GM18511 (cell line): Measurements from ENCODE around the gene GNG7.
"Not testable (repeated sequence)": the region's sequence is repeated elsewhere in the genome, so short reads cannot be mapped to it uniquely, and the experiment has no call there.

ENCODE experiments used
- ATAC-seq: cut with Tn5 transposase; IDR thresholded peaks from one replicate; pipeline ENCODE4 v1.9.1; 2021; ENCODE audit warnings: mild to moderate bottlenecking, moderate library complexity; ENCODE audit not compliant: unreplicated experiment

The GNG7 gene

DNA sequence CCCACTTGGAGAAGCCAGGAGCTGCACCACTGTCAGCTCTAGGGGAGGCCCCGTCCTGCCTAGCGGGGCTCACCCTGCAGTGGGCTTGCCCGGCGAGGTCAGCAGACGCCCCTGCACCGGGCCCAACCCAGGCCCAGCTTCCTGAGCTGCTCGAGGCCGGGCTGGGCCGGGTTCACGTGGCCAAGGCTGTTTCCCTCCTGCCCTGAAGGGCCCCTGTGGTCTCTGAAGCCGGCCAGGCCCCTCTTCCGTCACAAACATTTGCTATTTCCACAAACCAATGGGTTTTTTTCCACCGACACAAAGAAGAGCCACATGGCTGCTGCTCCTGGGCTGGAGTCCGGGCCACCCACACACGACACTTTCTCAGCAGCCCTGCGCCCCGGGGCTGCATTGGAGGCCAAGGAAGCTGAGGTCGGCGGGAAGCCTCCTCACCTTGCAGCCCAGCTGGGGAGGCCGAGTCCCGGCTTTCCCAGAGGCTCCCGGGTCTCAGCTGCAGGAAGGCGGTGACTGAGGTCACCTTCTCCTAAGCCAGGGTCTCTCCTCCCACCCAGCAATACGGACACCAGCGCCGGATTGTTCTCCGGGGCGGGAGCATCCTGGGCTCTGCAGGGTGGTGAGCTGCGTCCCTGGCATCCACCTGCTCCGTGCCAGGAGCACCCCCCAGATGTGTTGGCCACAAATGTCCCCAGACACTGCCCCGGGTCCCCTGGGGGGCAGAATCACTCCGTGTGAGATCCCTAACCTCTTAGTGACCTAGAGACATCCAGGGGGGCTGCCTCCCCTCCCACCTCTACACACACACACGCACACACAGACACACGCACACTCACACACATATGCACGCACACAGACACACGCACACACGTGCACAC, 146.0 kb downstream of the GNG7 start:
- ATAC-seq: no peak

DNA sequence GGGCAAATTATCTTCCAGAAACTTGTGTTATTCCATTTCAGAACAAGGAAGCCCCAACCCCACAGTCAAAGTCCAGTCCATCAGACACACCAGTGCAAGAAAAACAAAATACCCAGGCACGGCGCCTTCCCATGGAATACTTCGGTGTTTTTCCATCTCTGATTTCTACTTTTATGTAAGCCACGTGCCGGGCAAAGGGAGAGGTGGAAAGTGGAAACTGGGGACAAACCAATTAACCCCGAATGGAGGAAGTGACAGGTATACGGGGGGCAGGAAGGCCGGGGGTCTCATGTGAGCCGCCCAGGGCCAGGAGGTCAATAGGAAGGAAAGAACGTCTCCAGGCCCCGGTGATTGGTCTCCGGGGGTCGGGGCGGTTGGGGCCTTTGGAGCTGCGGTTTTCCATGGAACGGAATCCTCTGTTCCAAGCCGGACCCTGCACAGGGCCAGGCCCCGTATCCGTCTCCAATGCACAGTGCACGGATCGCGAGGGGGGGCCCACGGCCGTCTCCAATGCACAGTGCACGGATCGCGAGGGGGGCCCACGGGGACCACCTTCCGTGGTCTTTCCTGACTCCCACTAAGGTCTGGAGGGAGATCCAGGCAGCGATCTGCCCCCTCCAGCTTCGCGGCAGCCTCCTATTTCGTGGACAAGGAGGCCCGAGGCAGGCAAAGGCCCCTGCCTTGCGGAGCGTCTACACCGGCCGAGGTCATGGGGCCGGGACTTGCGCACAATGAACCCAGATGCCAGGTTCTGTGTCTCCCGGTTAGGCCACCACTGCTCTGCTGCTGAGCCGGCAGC, 146.9 kb downstream of the GNG7 start:
- ATAC-seq: no peak

DNA sequence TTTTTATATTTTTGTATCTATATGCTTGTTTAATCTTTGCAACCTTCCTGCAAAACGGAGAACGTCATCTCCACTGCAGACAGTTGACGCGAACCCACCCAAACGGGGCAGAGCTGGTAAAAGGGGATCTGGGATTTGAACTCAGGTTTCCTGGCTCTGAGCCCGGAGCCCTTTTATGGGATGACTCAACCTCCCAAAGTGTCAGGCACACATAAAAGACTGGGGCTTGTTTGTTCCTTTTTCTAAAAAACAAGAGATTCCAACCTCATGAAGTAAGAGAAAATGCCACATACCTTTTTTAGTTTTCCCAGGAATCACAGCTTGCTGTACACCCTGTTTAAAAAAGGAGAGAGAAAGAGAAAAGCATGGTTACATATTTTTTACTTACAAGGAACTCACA, 147.6 kb downstream of the GNG7 start:
- no peak for ATAC-seq

DNA sequence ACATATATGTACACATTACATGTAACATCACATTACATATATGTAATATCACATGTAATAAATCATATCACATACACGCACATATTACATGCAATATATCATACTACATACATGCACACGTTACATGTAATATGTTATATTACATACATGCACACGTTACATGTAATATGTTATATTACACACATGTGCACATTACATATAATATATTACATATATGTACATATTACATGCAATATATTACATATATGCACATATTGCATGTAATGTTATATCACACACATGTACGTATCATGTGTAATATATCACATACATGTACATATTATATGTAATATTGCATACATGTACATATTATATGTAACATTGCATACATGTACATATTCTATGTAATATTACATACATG, 149.0 kb downstream of the GNG7 start:
- no peak for ATAC-seq

DNA sequence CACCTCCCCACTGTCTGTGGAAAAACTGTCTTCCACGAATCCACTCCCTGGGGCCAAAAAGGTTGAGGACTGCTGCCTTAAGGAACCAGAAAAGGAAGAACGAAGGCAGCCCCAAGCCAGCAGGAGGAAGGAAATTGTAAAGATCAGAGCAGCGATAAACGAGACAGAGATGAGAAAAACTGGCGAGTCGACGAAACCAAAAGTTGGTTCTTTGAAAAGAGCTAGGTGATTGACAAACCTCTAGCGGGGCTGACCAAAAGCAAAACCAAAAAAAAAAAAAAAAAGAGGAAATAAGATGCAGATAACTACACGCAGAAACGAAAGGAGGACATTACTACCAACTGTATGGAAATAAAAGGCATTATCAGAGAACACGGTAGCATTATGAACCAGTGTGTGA, 149.6 kb downstream of the GNG7 start:
- peak; percentile 54 for ATAC-seq

DNA sequence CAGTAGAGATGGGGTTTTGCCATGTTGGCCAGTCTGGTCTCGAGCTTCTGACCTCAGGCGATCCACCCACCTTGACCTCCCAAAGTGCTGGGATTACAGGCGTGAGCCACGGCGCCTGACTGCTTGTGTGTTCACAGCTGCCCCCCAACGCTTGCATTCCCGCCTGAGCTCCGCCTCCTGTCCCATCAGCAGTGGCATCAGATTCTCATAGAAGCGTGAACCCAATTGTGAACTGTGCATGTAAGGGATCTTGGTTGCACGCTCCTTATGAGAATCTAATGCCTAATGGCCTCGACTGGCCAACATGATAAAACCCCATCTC, 150.7 kb downstream of the GNG7 start:
- no peak for ATAC-seq

DNA sequence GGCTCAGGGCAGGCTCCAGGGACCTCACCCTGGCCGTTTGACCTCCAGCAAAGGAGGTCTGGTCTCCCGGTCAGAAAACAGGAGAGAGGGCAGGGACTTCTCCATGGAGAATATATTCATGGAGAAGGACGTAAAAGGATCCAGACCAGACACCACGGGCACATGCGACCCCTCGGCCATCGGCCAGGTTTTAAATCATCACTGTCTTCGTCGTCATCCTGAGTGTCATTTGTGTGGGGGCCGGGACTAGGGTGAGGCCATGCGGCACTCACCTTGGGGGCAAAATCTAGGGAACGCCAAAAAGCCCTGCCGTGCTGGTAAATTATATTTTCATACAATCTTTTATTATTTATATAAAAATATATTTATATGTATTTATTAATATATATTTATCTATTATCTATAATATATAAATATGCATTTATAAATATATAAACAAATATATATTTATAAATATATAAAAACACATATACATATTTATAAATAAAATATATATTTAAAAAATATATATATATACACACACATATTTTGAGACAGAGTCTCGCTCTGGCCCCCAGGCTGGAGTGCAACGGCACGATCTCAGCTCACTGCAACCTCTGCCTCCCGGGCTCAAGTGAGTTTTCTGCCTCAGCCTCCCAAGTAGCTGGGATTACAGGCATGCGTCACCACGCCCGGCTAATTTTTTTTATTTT, 151.2 kb downstream of the GNG7 start:
- ATAC-seq: no peak

DNA sequence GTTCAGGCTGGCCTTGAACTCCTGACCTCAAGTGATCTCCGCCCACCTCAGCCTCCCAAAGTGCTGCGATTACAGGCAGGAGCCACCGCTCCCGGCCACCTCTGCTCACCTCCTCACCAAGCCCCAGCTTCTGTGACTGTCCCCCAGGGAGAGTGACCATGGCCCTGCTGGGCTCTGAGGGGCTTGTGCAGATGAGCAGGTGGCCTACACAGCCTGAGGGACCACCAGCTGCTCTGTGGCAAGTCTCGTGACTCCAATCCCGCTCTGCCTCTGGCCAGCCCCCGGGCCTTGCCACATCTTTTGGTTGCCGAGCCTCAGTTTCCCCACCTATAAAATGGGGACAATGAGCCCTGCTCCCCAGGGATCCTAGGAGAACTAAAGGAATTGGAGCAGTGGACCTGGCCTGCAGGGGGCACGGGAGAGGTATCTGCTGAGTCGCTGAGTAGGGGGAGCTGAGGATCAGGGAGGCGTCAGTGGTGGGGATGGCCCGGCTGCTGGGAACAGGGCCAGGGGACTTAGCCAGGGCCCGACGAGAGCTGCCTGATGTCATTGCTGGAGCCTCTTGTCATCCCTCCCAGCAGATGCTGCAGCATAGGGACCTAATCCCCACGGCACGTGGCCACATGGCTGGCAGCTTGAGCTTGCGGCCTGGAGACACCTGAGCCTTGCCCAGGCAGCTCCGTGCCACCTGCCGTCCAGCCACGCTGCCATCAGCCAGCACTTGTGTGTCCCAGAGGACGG, 151.9 kb downstream of the GNG7 start:
- no peak for ATAC-seq

DNA sequence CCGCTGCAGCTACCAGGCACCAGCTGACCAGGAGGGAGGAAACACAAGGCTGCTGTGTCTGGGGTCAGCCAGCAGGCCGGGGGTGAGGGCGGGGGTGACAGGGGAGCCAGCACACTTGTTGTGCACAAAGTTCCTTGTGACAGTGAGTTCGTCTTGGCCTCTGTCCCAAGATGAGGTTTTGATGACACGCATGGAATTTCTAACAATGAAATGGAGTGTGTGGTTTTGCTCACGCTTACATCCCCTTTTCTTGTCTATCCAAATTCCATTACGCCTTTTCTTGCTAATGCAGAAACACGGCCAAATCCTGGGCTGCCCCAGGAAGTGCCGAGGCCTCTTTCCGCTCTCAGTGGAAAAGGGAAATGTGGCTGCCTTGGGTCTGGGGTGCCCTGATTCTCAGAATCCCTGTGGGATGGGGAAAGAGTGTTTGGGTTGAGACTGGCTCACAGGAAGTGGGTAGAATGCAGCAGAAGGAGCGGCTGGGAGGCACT, 152.7 kb downstream of the GNG7 start:
- no peak for ATAC-seq

DNA sequence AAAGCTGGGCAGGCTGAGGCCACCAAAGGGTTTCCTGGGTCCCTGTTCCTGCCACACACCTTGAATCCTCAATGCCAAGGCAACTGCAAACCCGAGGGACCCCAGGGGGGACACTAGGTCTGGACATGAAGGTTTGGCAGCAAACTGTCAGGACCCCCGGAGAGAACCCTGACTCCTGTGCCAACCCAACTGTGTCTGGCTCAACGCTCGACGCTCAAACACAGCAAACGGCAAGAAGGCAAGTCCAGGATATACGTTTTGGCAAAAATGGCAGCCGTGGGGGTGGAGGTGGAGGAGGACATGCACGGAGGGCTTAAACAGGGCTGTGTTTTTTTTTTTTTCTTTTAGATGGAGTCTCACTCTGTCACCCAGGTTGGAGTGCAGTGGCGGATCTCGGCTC, 153.5 kb downstream of the GNG7 start:
- ATAC-seq: no peak

DNA sequence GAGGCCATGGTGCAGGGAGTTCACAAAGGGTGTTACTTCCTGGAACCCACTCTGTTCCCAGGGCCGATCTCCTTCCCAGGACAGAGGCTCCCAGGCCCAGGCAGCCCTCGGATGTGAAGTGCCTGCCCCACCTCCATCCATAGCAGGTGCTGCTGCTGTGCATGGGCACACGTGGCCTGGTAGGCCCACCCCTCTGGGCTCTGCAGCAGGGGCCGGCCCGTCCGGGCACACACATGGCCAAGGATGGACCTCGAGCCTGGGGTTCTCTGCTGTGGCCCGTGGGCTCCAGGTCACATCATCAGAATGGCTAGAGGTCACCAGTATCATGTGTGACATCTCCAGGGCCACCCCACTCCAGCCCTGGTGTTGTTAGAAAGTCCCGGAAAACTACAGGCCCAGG, 154.8 kb downstream of the GNG7 start:
- ATAC-seq: no peak

DNA sequence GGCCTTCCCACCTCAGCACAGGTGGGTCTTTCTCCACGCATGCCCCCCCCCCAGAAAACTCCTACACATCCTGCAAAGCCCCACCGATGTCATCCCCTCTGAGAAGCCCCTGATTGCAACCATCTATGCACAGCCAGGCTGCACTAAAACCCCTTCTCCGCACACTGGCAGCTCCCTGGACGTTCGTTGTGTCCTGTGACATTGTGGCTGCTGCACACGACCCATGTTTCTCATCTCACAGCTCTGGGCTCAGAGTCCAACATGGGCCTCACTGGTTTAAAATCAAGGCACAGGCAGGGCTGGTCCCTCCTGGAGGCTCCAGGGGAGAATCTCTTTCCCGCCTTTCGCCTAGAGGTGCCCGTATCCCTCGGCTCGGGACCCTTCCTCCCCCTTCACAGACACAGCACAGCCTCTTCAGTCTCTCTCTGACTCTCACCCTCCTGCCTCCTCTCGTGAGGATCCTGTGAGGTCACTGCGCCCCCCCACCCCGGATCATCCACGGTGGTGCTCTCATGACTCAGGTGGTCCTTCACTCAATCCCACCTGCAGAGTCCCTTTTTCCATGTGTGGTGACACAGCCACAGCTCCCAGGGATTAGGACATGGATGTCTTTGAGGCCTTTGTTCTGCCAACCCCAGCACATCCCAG, 155.3 kb downstream of the GNG7 start:
- no peak for ATAC-seq

DNA sequence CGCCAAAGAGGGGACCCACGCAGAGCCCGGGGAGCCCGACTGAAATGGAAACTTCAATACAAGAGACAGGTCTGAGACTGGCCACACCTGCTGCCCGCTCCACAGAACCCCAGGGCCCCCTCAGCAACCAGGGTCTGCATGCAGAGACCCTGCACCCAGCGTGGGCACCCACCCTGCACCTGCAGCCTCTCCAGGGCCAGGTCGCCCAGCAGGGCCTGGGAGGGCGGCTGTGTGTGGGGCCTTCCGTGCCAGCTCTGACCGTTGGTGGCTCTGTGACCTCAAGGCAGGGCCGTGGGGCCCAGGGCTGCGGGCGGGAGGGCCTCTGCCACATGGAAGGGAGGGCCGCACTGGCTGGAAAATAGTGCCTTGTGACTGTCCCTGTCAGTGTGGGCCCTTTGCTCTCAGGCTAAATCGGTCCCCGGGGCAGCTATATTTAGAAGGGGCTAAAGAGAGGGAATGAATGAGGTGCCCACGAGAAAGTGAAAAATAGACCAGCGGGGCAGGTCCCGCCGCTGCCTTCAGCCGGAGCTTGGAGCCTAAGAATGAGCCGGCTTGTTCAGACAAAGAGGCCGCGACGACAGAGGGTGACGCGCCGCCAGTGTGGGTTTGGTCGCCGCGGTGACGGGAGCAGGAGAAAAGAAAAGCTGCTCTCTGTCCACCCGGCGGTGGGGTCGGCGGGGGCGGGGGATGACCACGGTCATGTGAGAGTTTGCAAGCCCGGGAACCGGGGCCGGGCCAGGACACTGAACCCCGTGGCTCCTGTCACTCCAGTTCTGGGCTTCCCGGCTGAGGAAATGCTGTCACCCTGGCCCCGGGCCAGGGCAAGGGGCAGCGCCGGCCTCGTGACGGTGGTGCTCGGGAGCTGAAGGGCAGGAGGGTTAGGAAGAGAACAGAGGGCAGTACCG, 156.1 kb downstream of the GNG7 start:
- no peak for ATAC-seq

DNA sequence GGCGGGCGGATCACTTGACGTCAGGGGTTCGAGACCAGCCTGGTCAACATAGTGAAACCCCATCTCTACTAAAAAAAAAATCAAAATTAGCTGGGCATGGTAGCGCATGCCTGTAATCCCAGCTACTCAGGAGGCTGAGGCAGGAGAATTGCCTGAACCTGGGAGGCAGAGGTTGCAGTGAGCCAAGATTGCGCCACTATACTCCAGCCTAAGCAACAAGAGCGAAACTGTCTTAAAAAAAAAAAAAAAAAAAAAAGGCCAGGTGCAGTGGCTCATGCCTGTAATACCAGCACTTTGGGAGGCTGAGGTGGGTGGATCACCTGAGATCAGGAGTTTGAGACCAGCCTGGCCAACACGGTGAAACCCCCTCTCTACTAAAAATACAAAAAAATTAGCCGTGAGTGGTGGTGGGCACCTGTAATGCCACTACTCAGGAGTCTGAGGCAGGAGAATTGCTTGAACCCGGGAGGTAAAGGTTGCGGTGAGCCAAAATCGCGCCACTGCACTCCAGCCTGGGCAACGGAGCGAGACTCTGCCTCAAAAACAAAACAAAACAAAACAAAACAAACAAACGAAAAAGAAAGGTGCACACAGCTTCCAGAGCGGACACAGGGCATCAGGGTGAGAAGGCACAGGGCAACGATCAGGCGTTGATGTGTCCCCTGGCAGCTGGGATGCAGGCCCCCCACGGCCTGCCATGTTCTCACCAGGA, 156.9 kb downstream of the GNG7 start:
- not testable (repeated sequence) for ATAC-seq

DNA sequence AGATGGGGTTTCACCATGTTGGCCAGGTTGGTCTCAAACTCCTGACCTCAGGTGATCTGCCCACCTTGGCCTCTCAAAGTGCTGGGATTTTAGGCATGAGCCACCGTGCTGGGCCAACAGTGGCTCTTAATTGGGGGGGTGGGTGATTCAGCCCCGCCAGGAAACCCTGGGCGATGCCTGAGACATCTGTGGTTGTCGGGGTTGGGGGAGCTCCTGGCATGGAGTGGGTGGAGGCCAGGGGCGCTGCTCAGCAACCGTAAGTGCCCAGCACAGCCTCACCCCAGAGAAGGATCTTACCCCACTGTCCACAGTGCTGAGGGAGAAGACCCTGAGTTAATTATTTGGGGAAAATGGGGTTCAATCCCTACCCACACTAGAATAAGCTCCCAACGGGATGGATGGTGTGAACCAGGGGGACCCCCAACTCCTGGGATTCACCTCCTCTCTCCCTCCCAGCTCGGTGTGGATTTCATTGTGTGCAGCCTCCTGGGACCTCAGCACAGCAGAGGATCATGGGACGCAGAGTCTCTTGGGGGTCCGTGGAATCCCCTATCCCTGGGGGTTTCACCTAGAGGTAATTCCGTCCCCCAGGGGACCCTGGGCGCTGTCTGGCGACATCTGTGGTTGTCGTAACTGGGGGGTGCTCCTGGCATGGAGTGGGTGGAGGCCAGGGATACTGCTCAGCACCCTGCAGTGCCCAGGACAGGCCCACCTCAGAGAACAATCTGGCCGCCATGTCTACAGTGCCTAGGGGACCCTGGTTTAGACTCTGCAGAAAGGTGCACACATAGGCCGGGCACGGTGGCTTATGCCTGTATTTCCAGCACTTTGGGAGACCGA, 157.7 kb downstream of the GNG7 start:
- no peak for ATAC-seq

DNA sequence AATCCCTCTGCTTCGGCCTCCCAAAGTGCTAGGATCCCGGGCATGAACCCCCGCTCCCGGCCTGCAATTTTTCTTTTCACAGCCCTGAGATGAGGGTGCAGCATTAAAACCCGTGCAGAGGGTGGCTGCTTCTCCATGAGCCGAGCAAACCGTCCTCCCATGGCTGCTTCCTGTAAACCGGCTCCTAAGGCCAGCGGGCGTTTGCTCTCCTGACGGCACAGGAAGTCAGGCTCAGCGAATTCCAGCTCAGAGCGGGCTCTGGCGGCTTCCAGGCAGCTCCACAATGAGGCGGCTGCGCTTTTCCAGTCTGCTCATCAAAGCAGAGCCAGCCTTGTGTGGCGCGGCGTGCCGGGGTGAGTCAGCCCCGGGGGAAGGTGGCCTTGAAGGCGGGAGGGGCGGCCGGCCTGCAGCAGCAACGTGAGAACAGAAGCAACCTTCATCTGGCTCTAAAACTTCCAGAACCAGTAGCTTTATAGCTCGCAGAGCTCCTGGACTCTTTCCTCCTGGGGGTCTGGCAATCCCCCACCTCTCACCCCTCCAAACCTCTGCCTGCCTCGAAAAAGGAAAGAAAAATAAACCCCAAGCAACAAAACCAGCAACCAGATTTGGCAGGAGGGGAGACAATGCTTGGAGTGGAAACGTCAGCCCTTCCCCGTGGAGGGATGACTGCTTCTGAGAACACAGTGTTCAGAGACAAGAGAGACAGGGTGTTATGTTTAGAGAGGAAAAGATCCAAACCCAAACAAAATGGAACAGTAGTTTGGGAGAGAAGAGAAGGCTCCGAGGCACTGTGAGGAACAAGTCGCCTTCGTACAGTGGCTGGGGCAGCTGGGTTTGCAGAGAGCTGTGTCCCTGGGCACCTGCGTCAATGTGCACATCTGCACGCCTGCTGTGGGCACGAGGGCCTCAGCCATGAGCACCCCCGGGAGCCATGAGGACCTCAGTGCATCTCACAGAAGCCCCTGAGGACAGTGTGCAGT, 158.7 kb downstream of the GNG7 start:
- ATAC-seq: peak; percentile 49

DNA sequence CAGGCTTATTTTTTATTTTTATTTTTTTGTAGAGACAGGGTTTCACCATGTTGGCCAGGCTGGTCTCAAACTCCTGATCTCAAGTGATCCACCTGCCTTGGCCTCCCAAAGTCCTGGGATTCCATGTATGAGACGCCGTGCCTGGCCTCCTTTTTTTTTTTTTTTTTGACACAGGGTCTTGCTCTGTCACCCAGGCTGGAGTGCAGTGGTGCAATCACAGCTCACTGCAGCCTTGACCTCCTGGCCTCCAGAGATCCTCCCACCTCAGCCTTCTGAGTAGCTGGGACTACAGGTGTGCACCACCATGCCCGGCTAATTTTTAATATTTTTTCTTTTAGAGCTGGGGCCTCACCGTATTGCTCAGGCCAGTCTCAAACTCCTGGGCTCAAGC, 159.4 kb downstream of the GNG7 start:
- ATAC-seq: not testable (repeated sequence)
